Panc1 (cell line): ENCODE data around the gene CPLX1. TPM values are rescaled to one million over a fixed set of nuclear protein-coding genes. Genes with fewer than 3 reads are reported as not detected.

Experiments
- ATAC-seq: fragments of 200-7000 bp; cut with Tn5 transposase; 2 replicates; pipeline ENCODE4 v1.9.1; 2020; ENCODE audit warnings: mild to moderate bottlenecking, moderate library complexity
- BruUV-seq: library from RNA; stranded (reverse); fragments of 400-500 nt; replicated peaks from 2 replicates; lab custom pipeline; 2021; lab: Mats Ljungman, UMichigan
- CTCF ChIA-PET: fragments of 300-600 bp; sonication (Branson Sonifier 250); formaldehyde crosslinking; loops from one replicate; lab custom pipeline; 2022; ENCODE audit warnings: antibody characterized with exemption; lab: Charles Lee
- POLR2A ChIA-PET: fragments of 300-600 bp; sonication (Branson Sonifier 250); formaldehyde crosslinking; loops from one replicate; lab custom pipeline; 2022; ENCODE audit warnings: antibody characterized with exemption; lab: Charles Lee
- DNase-seq: peaks from one replicate; pipeline ENCODE4 v3.0.0-alpha.2; 2010; ENCODE audit warnings: low read depth, low spot score
- H3K27ac ChIP-seq: 2 replicates; pipeline ENCODE4 v1.5.1; 2011; ENCODE audit warnings: mild to moderate bottlenecking, low read length, inconsistent platforms
- H3K27me3 ChIP-seq: fragments of 200-500 bp; sonication (Bioruptor generic); 2 replicates; pipeline ENCODE4 v1.6.0; 2014; ENCODE audit warnings: low read length, inconsistent platforms; ENCODE audit not compliant: control insufficient read depth, insufficient read depth
- H3K36me3 ChIP-seq: fragments of 200-500 bp; sonication (Bioruptor generic); 2 replicates; pipeline ENCODE4 v1.5.1; 2014; ENCODE audit warnings: inconsistent platforms, mild to moderate bottlenecking, low read length, moderate library complexity; ENCODE audit not compliant: control insufficient read depth, insufficient read depth
- H3K4me1 ChIP-seq: 2 replicates; pipeline ENCODE4 v1.5.1; 2011; ENCODE audit warnings: inconsistent platforms, mild to moderate bottlenecking, low read length, moderate library complexity; ENCODE audit not compliant: control insufficient read depth, insufficient read depth
- H3K4me3 ChIP-seq, 2 experiments: 2 replicates each; pipeline ENCODE4 v1.5.1; 2011 to 2012; ENCODE audit warnings: low read depth in 2 of 2, low read length in 2 of 2, mild to moderate bottlenecking in 2 of 2, inconsistent platforms in 1 of 2, moderate library complexity in 1 of 2
- H3K9me3 ChIP-seq: fragments of 200-500 bp; sonication (Bioruptor generic); 2 replicates; pipeline ENCODE4 v1.5.1; 2014; ENCODE audit warnings: low read depth, mild to moderate bottlenecking, inconsistent platforms, low read length, moderate library complexity; ENCODE audit not compliant: control insufficient read depth, insufficient read depth
- CTCF ChIP-seq: fragments of 450-650 bp; IDR thresholded peaks from 2 replicates; pipeline ENCODE4 v1.5.1; 2017; ENCODE audit warnings: mild to moderate bottlenecking
- POLR2AphosphoS5 ChIP-seq: IDR thresholded peaks from 2 replicates; pipeline ENCODE4 v1.6.1; 2012; ENCODE audit warnings: mild to moderate bottlenecking, low read depth, low read length, moderate library complexity
- REST ChIP-seq, 2 experiments: IDR thresholded peaks; 2 replicates each; pipeline ENCODE4 v1.6.1; 2011 to 2012; ENCODE audit warnings: low read depth in 2 of 2, control low read depth in 1 of 2, low read length in 1 of 2, mild to moderate bottlenecking in 1 of 2, moderate library complexity in 1 of 2; ENCODE audit not compliant: insufficient read depth in 1 of 2
- SIN3A ChIP-seq: IDR thresholded peaks from 2 replicates; pipeline ENCODE4 v1.6.1; 2012; ENCODE audit warnings: low read depth, mild to moderate bottlenecking, low read length, moderate library complexity, borderline replicate concordance; ENCODE audit not compliant: insufficient read depth
- TCF7L2 ChIP-seq: IDR thresholded peaks from 2 replicates; pipeline ENCODE4 v1.6.1; 2011; ENCODE audit warnings: mild to moderate bottlenecking, low read depth, low read length, inconsistent platforms
- in situ Hi-C: cut with HindIII; loops from 2 replicates; pipeline ENCODE4 v1.10.0; 2016; ENCODE audit warnings: low sequenced_read_pairs, low pct_unique_long_range_greater_than_20kb
- intact Hi-C: fragments of 100-400 bp; cut with micrococcal nuclease; formaldehyde crosslinking; loops from one replicate; pipeline ENCODE4 v1.10.0; 2022; ENCODE audit not compliant: unreplicated experiment
- total RNA-seq: library from RNA; stranded (reverse); gene quantifications from one replicate; pipeline ENCODE4 v1.2.1, GENCODE V29; 2021; ENCODE audit not compliant: unreplicated experiment

Gene CPLX1
- total RNA-seq, 1 experiment from 2014 or later, result 6.7 TPM

GRCh38 chr4:845233-845835 is 19.4 kb upstream of the CPLX1 start:
- H3K36me3 ChIP-seq, result no peaks in the 10 kb centered on the region
- DNase-seq (no peak), ATAC-seq (no peak)
- H3K27me3 ChIP-seq, result no peaks in the 10 kb centered on the region
- BruUV-seq, result no TSS peak
- no peak overlapping the region for H3K27ac ChIP-seq
- H3K9me3 ChIP-seq, result no peaks in the 10 kb centered on the region
- H3K4me1 ChIP-seq, result no peaks in the 10 kb centered on the region
- ChIA-PET POLR2A (interaction anchor here (0.6 kb wide), 1 partner anchor 12 kb away, joined by 5 read pairs; no protein-coding TSS in a partner anchor), CTCF (no interaction called here)
- in situ Hi-C loops, result no loop called here
- intact Hi-C loops, result no loop called here
- H3K4me3 ChIP-seq, result no peak overlapping the region
- TF ChIP-seq POLR2AphosphoS5, result no peak
- no peak for TF ChIP-seq TCF7L2
- no peak for TF ChIP-seq CTCF
- TF ChIP-seq REST (IDR thresholded peaks at IDR 0.05; ENCODE audit: insufficient read depth in 1 of 2, low read depth in 2 of 2, low read length in 1 of 2), result no peak
- no peak for TF ChIP-seq SIN3A

GRCh38 chr4:844752-845232 is 18.9 kb upstream of the CPLX1 start:
- Histone ChIP-seq H3K36me3 (no peaks in the 10 kb centered on the region), H3K9me3 (no peaks in the 10 kb centered on the region), H3K27me3 (no peaks in the 10 kb centered on the region), H3K4me1 (no peaks in the 10 kb centered on the region), H3K27ac (no peak overlapping the region), H3K4me3 (no peak overlapping the region)
- ChIA-PET POLR2A (no interaction called here), CTCF (no interaction called here)
- no TSS peak for BruUV-seq
- in situ Hi-C loops, result no loop called here
- DNase-seq, result no peak
- ATAC-seq, result no peak
- intact Hi-C loops, result no loop called here
- no peak for TF ChIP-seq SIN3A
- no peak for TF ChIP-seq REST (IDR thresholded peaks at IDR 0.05; ENCODE audit: insufficient read depth in 1 of 2, low read depth in 2 of 2, low read length in 1 of 2)
- no peak for TF ChIP-seq CTCF
- TF ChIP-seq TCF7L2, result no peak
- no peak for TF ChIP-seq POLR2AphosphoS5
